ENCODE measurements around the gene HUWE1. TPM values are rescaled to one million over a fixed set of nuclear protein-coding genes. Genes with fewer than 3 reads are reported as not detected.

Gene HUWE1
- total RNA-seq, 1 donor from 2014 or later, result 225 TPM

DNA sequence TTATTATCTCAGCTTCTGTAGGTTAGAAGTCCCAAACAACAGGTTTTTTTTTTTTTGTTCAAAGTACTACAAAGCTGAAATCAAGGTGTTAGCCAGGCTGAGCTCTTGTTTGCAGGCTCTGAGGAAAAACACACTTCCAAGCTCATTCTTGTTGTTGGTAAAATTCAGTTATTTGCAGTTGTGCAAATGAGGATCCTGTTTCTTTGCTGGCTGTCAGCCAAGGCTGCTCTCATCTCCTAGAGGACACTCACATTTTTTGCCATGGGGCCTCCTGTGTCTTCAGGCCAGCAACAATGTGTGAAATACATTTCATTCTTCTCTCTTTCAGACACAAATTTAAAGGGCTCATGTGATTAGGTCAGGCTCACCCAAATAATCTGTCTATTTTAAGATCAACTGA, 192.1 kb downstream of the HUWE1 start:
- H3K27me3 Mint-ChIP-seq (ENCODE audit: low read depth, unreplicated experiment), result peaks cover 7% of the 10 kb centered on the region
- Histone ChIP-seq H4K20me1 (ENCODE audit: insufficient read depth, low read length) (no peaks in the 10 kb centered on the region), H2AFZ (ENCODE audit: low read depth, low read length) (no peak overlapping the region), H3K4me1 (ENCODE audit: insufficient read depth, low read length) (no peaks in the 10 kb centered on the region), H3K9ac (ENCODE audit: low read length) (no peak overlapping the region), H3K9me3 (ENCODE audit: insufficient read depth, low read depth, low read length) (no peaks in the 10 kb centered on the region), H3K36me3 (ENCODE audit: insufficient read depth, low read length) (no peaks in the 10 kb centered on the region), H3K79me2 (ENCODE audit: insufficient read depth, low read length) (no peaks in the 10 kb centered on the region), H3K4me3 (ENCODE audit: insufficient read depth, low read depth, low read length) (no peak overlapping the region), H3K27ac (ENCODE audit: low read depth, low read length) (no peak overlapping the region), H3K4me2 (ENCODE audit: low read length) (no peak overlapping the region), H3K27me3 (ENCODE audit: insufficient read depth, low read length) (no peaks in the 10 kb centered on the region)
- TF ChIP-seq, protein P1, sequence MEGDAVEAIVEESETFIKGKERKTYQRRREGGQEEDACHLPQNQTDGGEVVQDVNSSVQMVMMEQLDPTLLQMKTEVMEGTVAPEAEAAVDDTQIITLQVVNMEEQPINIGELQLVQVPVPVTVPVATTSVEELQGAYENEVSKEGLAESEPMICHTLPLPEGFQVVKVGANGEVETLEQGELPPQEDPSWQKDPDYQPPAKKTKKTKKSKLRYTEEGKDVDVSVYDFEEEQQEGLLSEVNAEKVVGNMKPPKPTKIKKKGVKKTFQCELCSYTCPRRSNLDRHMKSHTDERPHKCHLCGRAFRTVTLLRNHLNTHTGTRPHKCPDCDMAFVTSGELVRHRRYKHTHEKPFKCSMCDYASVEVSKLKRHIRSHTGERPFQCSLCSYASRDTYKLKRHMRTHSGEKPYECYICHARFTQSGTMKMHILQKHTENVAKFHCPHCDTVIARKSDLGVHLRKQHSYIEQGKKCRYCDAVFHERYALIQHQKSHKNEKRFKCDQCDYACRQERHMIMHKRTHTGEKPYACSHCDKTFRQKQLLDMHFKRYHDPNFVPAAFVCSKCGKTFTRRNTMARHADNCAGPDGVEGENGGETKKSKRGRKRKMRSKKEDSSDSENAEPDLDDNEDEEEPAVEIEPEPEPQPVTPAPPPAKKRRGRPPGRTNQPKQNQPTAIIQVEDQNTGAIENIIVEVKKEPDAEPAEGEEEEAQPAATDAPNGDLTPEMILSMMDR (IDR thresholded peaks at IDR 0.05; ENCODE audit: insufficient read depth, low read depth, low read length), result no peak
- TF ChIP-seq EZH2 (IDR thresholded peaks at IDR 0.05; ENCODE audit: insufficient read depth, low read length), result no peak
- no peak overlapping the region for H3K27ac Mint-ChIP-seq (ENCODE audit: unreplicated experiment)
- H3K9me3 Mint-ChIP-seq (ENCODE audit: unreplicated experiment), result no peaks in the 10 kb centered on the region
- FAIRE-seq (no peak), DNase-seq (ENCODE audit: low read depth) (no peak)
- no peaks in the 10 kb centered on the region for H3K36me3 Mint-ChIP-seq (ENCODE audit: low read depth, unreplicated experiment)
- peaks cover 4% of the 10 kb centered on the region for H3K4me1 Mint-ChIP-seq (ENCODE audit: low read depth, unreplicated experiment)
- H3K4me3 Mint-ChIP-seq (ENCODE audit: unreplicated experiment), result no peak overlapping the region

DNA sequence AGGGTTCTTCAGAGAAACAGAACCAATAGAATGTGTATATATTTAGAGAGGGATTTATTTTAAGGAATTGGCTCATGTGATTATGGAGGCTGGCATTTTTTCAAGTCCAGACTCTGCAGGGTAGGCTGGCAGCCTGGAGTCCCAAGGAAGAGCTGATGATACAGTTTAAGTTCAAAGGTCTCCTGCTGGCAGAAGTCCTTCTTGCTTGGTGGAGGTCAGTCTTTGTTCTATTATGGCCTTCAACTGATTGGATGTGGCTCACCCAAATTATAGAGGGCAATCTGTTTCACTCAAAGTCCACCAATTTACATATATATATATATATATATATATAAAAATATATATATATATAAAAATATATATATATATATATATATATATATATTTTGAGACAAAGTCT, 200.2 kb downstream of the HUWE1 start:
- H3K9ac ChIP-seq (ENCODE audit: low read length), result no peak overlapping the region
- H3K4me2 ChIP-seq (ENCODE audit: low read length), result no peak overlapping the region
- no peak overlapping the region for H2AFZ ChIP-seq (ENCODE audit: low read depth, low read length)
- Mint-ChIP-seq H3K4me1 (ENCODE audit: low read depth, unreplicated experiment) (peaks cover 2% of the 10 kb centered on the region), H3K36me3 (ENCODE audit: low read depth, unreplicated experiment) (no peaks in the 10 kb centered on the region), H3K27ac (ENCODE audit: unreplicated experiment) (no peak overlapping the region), H3K9me3 (ENCODE audit: unreplicated experiment) (no peaks in the 10 kb centered on the region), H3K27me3 (ENCODE audit: low read depth, unreplicated experiment) (peaks cover 14% of the 10 kb centered on the region), H3K4me3 (ENCODE audit: unreplicated experiment) (no peak overlapping the region)
- FAIRE-seq, result no peak
- no peaks in the 10 kb centered on the region for H3K9me3 ChIP-seq (ENCODE audit: insufficient read depth, low read depth, low read length)
- H3K4me3 ChIP-seq (ENCODE audit: insufficient read depth, low read depth, low read length), result no peak overlapping the region
- DNase-seq (ENCODE audit: low read depth), result no peak
- H3K27ac ChIP-seq (ENCODE audit: low read depth, low read length), result no peak overlapping the region
- H3K79me2 ChIP-seq (ENCODE audit: insufficient read depth, low read length), result no peaks in the 10 kb centered on the region
- no peaks in the 10 kb centered on the region for H3K4me1 ChIP-seq (ENCODE audit: insufficient read depth, low read length)
- no peaks in the 10 kb centered on the region for H3K36me3 ChIP-seq (ENCODE audit: insufficient read depth, low read length)
- H4K20me1 ChIP-seq (ENCODE audit: insufficient read depth, low read length), result no peaks in the 10 kb centered on the region
- no peaks in the 10 kb centered on the region for H3K27me3 ChIP-seq (ENCODE audit: insufficient read depth, low read length)
- TF ChIP-seq, protein P1 (IDR thresholded peaks at IDR 0.05; ENCODE audit: insufficient read depth, low read depth, low read length), result no peak
- no peak for TF ChIP-seq EZH2 (IDR thresholded peaks at IDR 0.05; ENCODE audit: insufficient read depth, low read length)

GRCh38 chrX:53483838-53484405, 202.6 kb downstream of the HUWE1 start:
- peak; percentile 94 for FAIRE-seq
- no peaks in the 10 kb centered on the region for H3K9me3 ChIP-seq (ENCODE audit: insufficient read depth, low read depth, low read length)
- no peak overlapping the region for H3K4me3 Mint-ChIP-seq (ENCODE audit: unreplicated experiment)

More at GRCh38 chrX:53483838-53484405, 202.6 kb downstream of the HUWE1 start:
- Mint-ChIP-seq H3K36me3 (ENCODE audit: low read depth, unreplicated experiment) (no peaks in the 10 kb centered on the region), H3K27ac (ENCODE audit: unreplicated experiment) (no peak overlapping the region), H3K4me1 (ENCODE audit: low read depth, unreplicated experiment) (peaks cover 2% of the 10 kb centered on the region), H3K9me3 (ENCODE audit: unreplicated experiment) (no peaks in the 10 kb centered on the region), H3K27me3 (ENCODE audit: low read depth, unreplicated experiment) (peaks cover 9% of the 10 kb centered on the region)
- Histone ChIP-seq H2AFZ (ENCODE audit: low read depth, low read length) (no peak overlapping the region), H3K27me3 (ENCODE audit: insufficient read depth, low read length) (no peaks in the 10 kb centered on the region), H3K9ac (ENCODE audit: low read length) (no peak overlapping the region), H3K79me2 (ENCODE audit: insufficient read depth, low read length) (no peaks in the 10 kb centered on the region), H3K4me1 (ENCODE audit: insufficient read depth, low read length) (no peaks in the 10 kb centered on the region), H3K36me3 (ENCODE audit: insufficient read depth, low read length) (no peaks in the 10 kb centered on the region), H4K20me1 (ENCODE audit: insufficient read depth, low read length) (no peaks in the 10 kb centered on the region), H3K27ac (ENCODE audit: low read depth, low read length) (no peak overlapping the region), H3K4me3 (ENCODE audit: insufficient read depth, low read depth, low read length) (no peak overlapping the region), H3K4me2 (ENCODE audit: low read length) (no peak overlapping the region)
- no peak for TF ChIP-seq EZH2 (IDR thresholded peaks at IDR 0.05; ENCODE audit: insufficient read depth, low read length)
- TF ChIP-seq, protein P1 (IDR thresholded peaks at IDR 0.05; ENCODE audit: insufficient read depth, low read depth, low read length), result no peak
- DNase-seq (ENCODE audit: low read depth), result peak; percentile 58
